Measurements from ENCODE around the gene DENND10.
"Not testable (repeated sequence)": the region's sequence is repeated elsewhere in the genome, so short reads cannot be mapped to it uniquely, and the experiment has no call there.

The DENND10 gene

GRCh38 chr10:119166564-119166963, 62.7 kb downstream of the DENND10 start:
- no peak for DNase-seq (ENCODE audit: low read depth in 2 of 2)

- DNase-seq (ENCODE audit: low read depth in 2 of 2): no peak
Measured at GRCh38 chr10:119167041-119167440, 63.1 kb downstream of the DENND10 start.

GRCh38 chr10:119174109-119174508, 70.2 kb downstream of the DENND10 start:
- no peak for DNase-seq (ENCODE audit: low read depth in 2 of 2)

GRCh38 chr10:119176166-119176565, 72.3 kb downstream of the DENND10 start:
- DNase-seq (ENCODE audit: low read depth in 2 of 2): no peak

- DNase-seq (ENCODE audit: low read depth in 2 of 2): no peak
Measured at GRCh38 chr10:119177708-119178371, 73.9 kb downstream of the DENND10 start.

GRCh38 chr10:119178372-119179119, 74.6 kb downstream of the DENND10 start, which contains the start of gene PRDX3:
Gene PRDX3 (minus strand): TSS chr10:119178812. CDS start chr10:119178790, 22 bp downstream.
- peak; percentile 75 for DNase-seq (ENCODE audit: low read depth in 2 of 2)

GRCh38 chr10:119180850-119181400, 77.0 kb downstream of the DENND10 start:
- not testable (repeated sequence) for DNase-seq (ENCODE audit: low read depth in 2 of 2)

- DNase-seq (ENCODE audit: low read depth in 2 of 2): no peak
Measured at GRCh38 chr10:119183664-119184412, 79.9 kb downstream of the DENND10 start.

All from fibroblast of skin of left quadriceps (primary cell).